Left cardiac atrium (tissue), 4 donors: ENCODE measurements around the gene GTPBP3. TPM values are rescaled to one million over a fixed set of nuclear protein-coding genes. Genes with fewer than 3 reads are reported as not detected.

Experiments
- ATAC-seq, 2 donors: fragments of 200-7000 bp; cut with Tn5 transposase; one replicate each; pipeline ENCODE4 v1.9.1; 2020; ENCODE audit warnings: mild to moderate bottlenecking in 2 of 2, moderate library complexity in 2 of 2
- DNase-seq: peaks from one replicate; pipeline ENCODE4 v3.0.0-alpha.2; 2020
- intact Hi-C, 2 donors: fragments of 100-400 bp; cut with DNase I; formaldehyde crosslinking; loops; one replicate each; pipeline versions ENCODE4 v1.14.1 to v1.15.1; 2022 to 2023
- total RNA-seq, 2 donors: library from RNA; stranded (reverse); fragmentation: NEBNext Ultra II Directional; extraction: Animal tissue kit (Norgen Biotek cat#: 25700); gene quantifications; one replicate each; pipeline ENCODE4 v1.2.1, GENCODE V29; 2021
- donor health status: DM: no; HTN: yes; CAD: no.
- donor health status: DM: no; HTN: yes; CAD: no; lungs with severe emphysema.
- donor health status: DM: yes; HTN: yes; CAD: no.
- donor health status: Dilated cardiomyopathy.

The GTPBP3 gene
- total RNA-seq, 2 donors from 2014 or later, result 9.7 to 12.8 TPM

- DNase-seq (peak; percentile 72), ATAC-seq (peak in 1 of 2 donors; percentile 67)
- intact Hi-C loops, result no loop called here
Observed at GRCh38 chr19:17325881-17326594, 11.3 kb upstream of the GTPBP3 start.

GRCh38 chr19:17326595-17326966 is 10.8 kb upstream of the GTPBP3 start:
- ATAC-seq, result no peak
- intact Hi-C loops, result no loop called here
- no peak for DNase-seq

GRCh38 chr19:17327068-17327653 is 10.2 kb upstream of the GTPBP3 start:
- intact Hi-C loops, result no loop called here
- ATAC-seq (no peak), DNase-seq (no peak)

DNA sequence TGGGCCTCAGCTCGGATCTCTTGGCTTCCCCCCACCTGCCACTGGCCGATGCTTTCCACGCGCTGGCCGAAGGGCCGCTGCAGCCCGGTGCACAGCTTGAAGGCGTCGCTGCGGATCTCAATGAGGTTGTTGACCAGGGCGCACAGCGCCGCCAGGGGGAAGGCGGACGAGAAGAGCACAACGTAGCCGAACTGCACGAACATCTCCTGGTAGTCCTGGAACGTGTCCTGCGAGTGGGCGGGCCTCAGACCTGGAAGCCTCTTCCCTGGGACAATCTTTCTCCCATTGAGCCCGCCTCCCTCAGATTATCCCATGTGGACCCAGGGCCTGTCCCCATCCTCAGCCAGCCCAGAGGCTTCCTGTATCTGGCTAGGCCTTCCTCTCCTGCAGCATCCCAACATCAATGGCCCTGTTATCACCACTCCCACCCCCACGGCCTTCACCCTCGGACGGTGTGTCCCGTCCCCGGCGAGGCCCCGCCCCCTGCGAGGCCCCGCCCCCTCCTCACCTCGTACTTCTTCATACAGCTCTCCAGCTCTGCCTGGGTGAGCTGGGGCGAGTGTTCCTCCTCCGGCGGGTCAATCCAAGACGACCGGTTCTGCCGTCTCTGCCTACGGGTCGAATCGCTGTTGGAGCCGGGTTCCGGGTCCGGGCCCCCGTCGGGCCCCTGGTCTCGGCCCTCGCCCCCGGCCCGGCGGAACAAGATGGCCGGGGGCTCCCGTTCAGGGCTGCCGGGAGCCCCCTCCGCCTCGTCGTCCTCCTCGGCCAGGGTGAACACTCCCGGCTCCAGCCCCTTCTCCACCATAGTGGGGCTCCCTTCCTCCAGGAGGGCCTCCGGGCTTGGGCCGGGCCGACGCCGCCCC is 9.5 kb upstream of the GTPBP3 start:
- intact Hi-C loops, result no loop called here
- ATAC-seq, result peak; percentile 35 to 78
- peak; percentile 79 for DNase-seq

DNA sequence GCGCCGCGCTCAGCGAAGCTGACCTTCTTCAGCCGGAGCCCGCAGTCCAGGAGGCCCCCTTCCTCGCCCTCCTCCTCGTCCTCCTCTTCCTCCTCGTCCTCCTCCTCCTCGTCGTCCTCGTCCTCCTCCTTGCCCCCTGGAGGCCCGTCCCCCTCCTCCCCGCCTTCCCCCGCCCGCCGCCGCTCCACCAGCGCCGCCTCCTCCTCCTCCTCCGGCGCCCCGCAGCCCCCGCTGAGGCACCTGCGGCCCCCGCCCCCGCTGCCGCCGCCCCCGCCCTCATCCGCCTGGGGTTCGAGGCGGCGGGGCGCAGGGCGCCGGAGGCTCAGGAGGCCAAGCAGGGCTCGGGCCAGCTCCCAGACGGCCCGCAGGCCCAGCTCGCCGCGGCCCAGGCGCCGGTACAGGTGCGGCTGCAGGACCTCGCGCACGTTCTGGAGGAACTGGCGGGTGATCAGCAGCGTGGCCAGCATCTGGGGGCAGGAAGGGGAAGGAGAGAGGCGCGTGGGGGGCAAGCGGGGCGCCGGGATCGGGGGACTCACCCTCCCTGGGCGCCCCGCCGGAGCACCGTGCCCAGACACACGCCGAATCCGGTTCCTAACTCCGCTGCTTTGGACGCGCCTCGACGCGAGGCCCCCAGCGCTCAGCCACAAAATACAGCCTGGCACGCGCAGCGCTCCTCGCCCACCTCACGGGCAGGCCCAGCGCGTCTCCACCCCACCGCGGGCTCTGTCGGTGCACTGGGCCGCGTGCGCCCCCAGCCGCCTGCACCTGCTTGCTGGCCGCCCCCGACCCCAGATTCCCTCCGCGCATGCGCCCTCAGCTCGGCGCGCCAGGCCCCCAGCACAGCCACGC is 8.6 kb upstream of the GTPBP3 start:
- DNase-seq (no peak), ATAC-seq (peak in 1 of 2 donors; percentile 2)
- intact Hi-C loops, result no loop called here

DNA sequence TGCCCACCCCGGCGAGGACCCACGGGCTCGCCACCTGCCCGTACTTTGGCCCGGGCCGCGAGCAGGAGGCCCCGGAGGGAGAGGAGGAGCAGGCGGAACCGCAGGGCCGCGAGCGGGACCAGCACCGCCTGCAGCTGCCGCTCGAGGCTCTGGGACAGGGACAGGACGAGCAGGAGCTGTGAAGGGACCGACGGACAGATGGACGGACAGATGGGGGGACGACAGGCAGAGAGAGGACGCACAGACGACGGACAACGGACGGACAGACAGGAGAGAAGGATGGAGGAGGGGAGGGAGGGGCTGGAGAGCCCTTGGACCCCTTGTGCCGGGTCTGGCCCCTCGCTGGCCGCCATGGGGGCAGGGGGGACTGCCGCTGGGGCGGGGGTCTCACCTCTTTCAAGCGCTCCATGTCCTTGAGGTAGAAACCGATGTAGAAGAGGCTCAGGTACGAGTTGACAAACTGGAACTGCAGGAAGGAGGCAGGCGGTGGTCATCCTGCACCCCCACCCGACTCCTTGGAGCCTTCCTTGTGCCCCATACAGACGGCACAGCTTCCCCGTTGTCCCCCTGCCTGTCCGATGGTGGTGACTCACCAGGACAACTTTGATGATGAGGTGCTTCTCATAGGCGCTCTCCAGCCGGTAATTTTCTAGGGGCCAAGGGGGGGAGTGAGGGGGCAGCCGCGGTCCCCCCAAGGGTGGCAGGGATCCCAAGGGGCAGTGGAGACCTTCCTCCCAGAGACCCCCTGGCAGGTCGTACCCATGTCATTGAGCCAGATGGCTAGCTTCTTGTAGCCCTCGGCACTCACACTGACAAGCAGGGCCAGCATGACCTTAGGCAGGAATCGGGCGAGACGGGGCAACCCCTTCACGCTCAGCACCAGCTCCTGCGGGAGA is 7.7 kb upstream of the GTPBP3 start:
- no peak for ATAC-seq
- intact Hi-C loops, result no loop called here
- DNase-seq, result no peak

DNA sequence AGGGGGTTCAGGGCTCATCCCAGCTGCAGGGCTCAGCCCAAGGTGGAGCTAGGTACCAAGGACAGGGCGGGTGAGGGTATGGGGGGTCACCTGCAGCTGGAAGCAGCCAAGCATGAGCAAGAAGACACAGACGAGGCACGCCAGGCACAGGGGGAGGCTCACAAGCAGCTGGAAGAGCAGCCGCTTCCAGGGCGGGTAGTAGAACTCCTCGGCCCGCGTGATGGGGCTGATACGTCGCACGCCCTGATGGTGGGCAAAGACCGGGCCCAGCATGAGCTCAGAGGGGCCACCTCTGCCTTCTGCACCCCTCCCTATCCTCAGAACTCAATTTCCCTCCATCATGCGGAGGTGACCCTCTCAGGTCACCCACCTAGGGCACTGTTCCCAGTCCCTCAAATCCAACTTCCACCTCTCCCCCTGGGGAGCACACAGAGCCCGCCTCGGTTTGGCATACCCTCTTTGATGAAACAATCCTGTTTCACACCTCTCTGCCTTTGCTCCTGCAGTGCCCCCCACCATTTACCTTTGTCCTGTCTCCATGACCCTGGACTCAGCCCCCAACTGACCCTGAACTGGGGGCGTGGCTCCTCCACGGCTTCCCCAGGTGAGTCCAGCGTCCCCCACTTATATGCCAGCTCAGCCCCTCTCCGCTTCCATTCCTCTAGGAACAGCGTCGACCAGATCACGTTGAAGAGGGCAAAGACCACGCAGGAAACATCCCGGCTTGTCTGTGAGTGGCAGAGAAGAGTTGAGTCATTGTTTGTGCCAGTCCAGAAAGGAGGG is 6.9 kb upstream of the GTPBP3 start:
- DNase-seq, result no peak
- ATAC-seq, result no peak
- intact Hi-C loops, result no loop called here

GRCh38 chr19:17331045-17331558 is 6.3 kb upstream of the GTPBP3 start:
- ATAC-seq (no peak), DNase-seq (no peak)
- intact Hi-C loops, result no loop called here

- intact Hi-C loops, result no loop called here
- DNase-seq (no peak), ATAC-seq (no peak)
Observed at GRCh38 chr19:17332360-17332676, 5.0 kb upstream of the GTPBP3 start.

DNA sequence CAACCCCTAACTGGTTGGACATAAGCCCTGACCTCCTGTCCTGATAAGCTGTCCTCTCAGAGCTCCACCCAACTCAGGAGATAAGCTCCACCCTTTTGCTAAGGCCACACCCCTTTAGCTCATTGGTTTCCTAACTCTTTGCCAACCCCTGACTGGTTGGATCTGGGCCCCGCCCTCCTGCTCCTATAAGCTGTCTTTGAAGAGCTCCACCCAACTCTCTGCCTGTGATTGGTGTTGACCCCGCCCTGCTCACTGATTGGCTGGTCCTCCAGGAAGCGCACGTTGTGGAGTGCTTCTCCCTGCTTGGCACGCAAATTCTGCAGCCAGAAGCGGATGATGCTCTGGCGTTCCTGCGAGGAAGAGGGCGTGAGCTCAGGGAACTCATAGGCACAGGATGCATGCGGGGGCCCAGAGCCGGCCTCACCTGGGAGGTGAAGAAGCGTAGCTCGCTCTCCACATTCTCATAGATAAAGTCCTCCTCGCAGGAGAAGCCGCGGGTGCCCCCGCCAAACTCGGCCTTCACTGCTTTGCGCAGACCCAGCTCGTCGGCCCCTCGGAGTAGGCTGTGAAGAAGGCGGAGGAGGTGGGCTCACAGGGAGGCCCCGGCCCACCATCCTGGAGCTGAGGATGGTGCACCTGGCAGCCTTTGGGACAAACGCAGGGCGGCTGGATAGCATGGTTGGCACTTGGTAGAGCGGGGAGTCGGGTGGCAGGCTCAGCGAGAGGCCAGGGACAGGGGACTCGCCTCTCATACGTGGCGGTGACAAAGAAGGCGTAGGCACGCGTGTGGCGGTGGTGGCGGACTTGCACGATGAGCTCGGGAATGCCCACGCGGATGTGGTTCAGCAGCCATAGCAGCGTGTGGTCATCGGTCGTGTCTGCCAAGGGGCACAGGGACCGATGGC is 4.4 kb upstream of the GTPBP3 start:
- intact Hi-C loops, result no loop called here
- DNase-seq (no peak), ATAC-seq (no peak)

DNA sequence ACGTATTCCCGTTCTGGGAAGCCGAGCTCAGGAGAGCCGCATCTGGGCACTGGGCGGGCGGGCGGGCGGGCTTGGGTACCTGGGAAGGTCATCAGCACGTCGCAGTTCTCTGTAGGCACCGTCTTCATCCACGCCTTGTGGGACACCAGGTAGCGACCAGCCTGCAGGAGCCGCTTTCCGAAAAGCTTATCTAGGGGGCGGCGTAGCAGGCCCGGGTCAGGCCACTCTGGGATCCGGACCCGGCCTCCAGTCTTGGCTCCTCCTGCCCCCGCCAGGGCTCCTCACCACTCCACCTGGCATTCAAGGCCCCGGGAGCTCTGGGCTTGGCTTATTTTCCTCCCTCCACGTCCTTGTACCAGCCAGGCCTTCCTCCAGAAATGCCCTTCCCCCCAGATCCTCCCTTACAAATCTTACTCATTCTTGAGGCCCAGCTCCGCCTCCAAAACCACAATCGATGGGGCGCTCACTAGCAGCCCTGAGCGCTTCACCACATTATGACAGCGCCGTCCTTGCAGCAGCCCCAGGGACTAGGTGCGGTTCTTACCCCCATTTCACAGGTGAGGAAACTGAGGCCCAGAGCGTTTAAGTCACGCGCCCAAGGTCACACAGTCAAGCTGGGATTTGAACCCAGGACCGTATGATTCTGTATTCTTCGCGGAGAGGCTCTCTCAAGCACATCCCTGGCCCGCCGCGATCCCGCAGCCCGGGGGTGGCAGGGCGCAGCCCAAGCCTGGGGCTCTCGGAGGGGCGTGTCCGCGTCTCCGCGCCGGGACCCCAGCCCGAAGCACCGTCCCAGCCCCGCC is 3.5 kb upstream of the GTPBP3 start:
- ATAC-seq, result no peak

DNA sequence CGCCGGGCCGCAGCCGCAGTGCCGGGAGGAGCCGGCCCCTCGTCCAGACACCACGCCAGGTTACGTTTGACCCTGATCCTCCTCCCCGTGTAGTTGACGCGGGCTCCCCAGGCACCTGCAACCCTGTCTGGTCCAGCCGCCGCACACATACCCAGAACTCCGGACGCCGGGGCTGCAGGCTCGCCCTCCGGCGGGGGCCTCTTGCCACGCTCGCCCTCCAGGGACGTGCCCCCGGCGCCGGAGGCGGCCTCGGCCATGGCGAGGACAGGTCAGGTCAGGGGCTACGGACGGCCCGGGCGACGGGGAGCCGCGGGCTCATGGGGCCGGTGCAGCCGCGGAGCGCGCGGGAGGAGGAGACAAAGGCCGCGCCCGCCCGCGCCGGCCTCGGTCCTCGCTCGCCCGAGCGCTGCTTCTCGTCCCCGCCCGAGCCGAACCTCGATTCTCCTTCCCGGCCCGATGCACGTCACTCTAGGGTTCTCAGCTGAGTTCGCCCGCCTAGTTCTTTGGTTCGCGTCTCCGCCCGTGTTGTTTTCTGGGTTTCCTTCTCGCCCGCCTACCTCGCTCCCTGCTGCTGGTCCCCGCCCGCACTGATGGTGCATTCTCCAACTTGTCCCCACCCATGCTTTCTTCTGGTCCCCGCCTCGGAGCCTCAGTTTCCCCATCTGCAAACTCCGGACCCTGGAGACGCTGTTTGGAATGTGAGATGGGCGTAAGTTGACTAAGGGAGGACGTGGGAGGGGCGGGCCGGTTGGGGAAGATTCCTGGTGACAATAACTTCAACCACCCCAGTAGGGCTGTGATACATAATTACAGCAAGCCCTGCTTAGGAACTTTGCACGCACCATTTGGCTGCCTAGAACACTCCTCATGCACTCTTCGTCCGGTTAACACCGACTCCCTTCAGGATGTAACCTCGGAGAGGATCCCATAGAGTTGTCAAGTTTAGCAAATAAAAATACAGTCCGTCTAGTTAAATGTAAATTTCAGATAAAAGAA is 2.6 kb upstream of the GTPBP3 start, which contains the start of gene ANO8:
Gene ANO8 (minus strand): TSS at position 442 of the 996 bp plus-strand sequence. CDS start 185 bp downstream, at position 257.
- DNase-seq (peak; percentile 96), ATAC-seq (peak; percentile 80 to 82)
- intact Hi-C loops, result no loop called here

More for the DNA sequence above, 3.5 kb upstream of the GTPBP3 start:
- DNase-seq, result no peak
- intact Hi-C loops, result no loop called here

- DNase-seq (no peak), ATAC-seq (no peak)
Observed at GRCh38 chr19:17335575-17335974, 1.8 kb upstream of the GTPBP3 start.

GRCh38 chr19:17337675-17338432 is 501 bp downstream of the GTPBP3 start:
- ATAC-seq (no peak), DNase-seq (no peak)
- intact Hi-C loops, result no loop called here

More at GRCh38 chr19:17335575-17335974, 1.8 kb upstream of the GTPBP3 start:
- intact Hi-C loops, result no loop called here
